Mammary epithelial cell (primary cell): ENCODE measurements around the gene KRTAP2-1.

Experiments used
- CTCF ChIP-seq, 2 donors: IDR thresholded peaks in 1 of 2; conservative IDR thresholded peaks in 1 of 2; 2 replicates each; pipeline ENCODE4 v1.5.1; 2011 to 2012; ENCODE audit warnings: inconsistent platforms in 2 of 2, low read length in 2 of 2, mild to moderate bottlenecking in 2 of 2, control low read depth in 1 of 2, low read depth in 1 of 2; ENCODE audit not compliant: insufficient read depth in 1 of 2; ENCODE audit errors: extremely low read depth in 1 of 2
- EZH2 ChIP-seq: IDR thresholded peaks from 2 replicates; pipeline ENCODE4 v1.6.1; 2012; ENCODE audit warnings: low read length, inconsistent platforms, borderline replicate concordance

GRCh38 chr17:41064301-41064700 lies 17.2 kb upstream of the KRTAP2-1 start:
- TF ChIP-seq CTCF (conservative IDR thresholded peaks at IDR 0.05 in 1 of 2, IDR thresholded peaks at IDR 0.05 in 1 of 2; ENCODE audit: extremely low read depth in 1 of 2, insufficient read depth in 1 of 2, low read depth in 1 of 2, low read length in 2 of 2) (no peak), EZH2 (no peak)
